Amniotic stem cell (primary cell): ENCODE measurements around the gene TMEM63C.

Experiments used
- DNase-seq: peaks from one replicate; lab custom pipeline; 2025; lab: John Stamatoyannopoulos, UW

The TMEM63C gene

DNA sequence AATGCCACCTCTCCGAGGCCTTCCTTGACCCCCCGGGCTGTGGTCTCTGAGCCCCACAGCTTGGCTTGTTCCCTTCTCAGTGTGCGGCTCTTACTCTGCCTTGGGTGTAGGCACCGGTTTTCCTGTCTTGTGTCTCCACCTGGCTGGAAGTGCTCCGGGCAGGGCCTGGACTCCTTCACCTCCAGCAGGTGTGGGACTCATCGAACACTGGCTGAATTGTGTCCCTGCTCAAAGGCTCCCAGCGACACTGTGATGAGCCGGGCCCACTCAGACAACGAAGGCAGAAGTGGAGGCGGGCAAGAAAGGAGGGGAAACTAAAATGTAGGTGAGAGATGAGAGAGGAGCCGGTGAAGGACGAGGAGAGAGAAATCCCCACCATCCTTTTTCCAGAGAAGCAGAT, 18.0 kb downstream of the TMEM63C start:
- no peak for DNase-seq

DNA sequence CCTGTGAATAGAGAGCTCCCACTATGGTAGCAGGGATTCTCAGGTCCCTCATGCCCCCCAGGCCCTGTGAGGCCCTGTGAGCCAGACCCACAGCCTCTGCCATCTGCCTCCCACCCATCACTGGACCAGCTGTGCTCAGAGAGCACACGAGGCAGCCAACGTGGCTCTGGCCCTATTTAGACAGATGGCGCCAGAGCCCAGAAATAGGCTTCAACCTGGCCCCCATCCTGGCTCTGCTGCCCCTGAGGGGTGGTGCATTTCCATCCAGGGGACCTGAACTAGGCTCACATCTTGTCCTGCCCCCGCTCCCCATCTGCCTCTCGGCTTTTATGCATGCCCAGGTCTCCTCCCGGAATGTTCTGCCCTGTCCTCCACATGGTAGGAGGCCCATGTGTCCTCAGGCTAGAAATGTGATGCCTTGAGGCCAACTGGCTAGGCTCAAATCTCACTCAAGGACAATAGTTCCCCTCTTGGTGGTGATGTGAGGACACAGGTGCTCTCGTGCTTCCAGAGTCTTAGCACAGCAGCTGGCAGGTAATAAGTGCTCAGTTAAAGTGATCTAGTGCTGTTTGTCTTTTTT, 18.9 kb downstream of the TMEM63C start:
- no peak for DNase-seq

DNA sequence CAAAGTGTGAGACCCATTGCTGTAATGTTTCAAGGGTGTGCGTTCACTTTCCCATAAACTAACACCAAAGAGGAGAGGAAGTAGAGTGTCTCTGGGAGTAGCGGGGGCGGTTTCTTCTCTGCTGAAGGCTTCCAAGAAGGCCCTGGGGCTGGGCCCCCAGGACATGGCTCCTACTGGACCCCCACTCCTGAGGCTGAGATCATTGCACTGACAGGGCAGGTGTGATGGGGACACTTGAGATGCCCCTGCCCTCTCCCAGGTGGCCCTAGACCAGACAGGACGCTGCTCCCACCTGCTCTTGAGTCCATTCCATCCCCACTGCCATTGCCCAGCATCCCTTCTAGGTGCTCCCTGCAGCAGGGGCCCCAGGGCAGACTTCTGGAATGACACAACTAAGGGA, 20.1 kb downstream of the TMEM63C start:
- no peak for DNase-seq

DNA sequence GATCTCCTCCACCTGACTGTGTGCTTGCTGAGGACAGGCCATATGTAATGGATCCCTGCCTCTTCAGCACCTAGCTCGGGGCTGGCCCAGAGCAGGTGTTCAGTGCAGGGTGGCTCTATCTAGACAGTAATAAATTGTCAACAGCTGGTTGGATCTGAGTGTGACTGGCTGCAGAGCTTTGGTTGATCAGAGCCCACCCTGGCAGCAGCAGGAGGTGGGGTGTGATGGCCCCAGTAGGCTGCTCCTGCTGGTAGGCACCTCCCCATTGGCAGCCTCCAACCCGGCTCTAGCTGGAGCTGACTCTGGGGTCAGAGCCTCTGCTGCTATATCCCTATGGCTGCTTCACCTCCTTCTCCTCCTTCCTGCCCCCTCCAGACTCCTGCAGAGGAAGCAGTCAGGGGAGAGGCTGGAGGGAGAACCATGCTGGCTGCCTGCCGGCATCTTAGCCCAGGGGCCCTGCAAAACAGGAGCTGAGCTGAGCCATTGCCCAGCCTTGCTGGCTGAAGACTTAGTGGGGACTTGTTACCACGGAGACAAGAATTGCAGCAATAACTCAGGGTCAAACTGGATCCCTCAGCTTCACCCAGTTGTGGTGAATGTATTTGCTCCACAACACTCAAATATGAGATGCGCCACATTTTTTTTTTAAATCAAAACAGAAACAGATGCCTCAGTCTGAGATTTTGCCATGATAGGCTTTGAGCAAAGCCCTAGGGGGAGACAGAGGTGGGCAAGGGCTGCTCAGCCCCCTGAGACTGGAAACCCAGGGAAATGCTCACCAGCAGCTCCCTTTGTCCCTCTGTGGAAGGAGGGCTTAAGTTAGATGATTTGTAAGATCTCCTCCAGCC, 22.2 kb downstream of the TMEM63C start:
- DNase-seq = no peak

DNA sequence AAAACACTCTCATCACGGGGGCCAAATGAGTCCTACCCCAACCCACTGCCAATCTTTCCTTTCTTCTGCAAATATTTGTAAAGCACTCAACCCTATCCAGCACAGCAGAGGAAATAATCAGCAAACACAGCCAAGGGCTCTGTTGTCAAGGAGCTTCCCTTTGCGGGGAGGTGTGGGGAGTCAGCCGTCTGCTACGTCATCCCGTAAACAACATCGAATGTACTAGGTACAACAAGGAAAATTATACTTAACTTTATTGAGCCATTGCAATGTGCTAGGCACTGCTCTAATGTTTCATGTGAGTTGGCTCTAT, 22.8 kb downstream of the TMEM63C start:
- no peak for DNase-seq

DNA sequence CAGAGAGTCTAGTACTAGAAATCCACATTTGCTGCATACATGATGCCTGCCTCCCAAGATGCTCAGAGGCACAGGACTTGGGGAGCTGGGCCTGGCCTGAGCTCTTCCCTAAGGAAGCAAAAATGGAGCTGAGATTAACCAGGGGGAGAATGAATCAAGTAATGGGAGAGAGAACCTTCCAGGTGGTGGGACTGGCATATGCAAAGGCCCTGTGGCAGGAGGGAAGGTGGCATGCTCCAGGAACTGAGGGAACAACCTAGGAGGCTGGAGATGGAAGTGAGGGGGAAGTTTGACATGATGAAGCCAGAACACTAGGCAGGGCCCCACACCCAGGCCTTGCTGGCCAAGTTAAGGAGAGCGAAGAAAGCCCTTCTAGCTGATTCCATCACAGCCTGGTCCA, 23.3 kb downstream of the TMEM63C start:
- DNase-seq = no peak

DNA sequence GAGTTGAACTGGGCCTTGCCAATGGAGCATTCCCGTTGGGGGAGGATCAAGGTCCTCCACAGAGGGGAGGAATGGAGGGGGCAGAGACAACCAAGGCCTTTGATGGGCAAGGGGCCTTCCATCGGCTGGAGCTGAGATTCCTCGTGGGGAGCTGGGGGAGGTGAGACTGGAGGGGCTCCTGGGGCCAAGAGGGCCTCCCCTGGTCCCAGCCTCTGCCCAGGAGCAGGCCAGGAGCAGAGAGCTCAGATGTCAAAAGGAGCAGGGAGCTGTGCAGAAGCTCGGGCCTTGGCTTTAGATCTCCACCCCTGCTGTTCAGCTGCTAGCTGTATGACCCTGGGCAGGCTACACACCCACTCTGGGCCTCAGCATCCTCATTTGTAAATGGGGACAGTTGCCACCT, 24.0 kb downstream of the TMEM63C start:
- no peak for DNase-seq

DNA sequence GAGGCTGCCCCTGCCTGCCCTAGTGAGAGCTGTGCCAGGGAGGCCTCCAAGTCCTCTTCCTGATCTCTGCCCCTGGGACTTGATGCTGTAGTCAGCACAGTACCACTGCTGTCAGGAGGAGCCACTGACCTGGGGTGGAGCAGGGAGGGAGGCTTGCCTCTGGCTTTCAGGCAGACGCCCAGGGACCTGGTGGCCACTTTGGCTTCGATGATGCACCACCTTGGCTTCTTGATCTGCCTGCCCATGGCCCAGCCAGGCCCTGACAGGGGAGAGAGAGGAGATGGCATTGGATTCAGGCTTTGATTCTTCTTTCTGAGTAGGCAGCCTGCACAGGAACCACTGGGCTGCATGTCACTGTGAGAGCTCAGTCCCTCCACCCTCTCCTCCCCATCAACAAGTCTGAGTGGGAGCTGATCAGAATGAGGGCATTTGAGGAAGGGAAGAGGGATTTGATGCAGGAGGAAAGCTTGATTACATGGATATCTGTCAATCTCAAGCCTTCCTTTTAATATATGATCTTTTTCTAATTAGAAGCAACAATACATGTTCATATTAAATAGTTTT, 24.7 kb downstream of the TMEM63C start:
- DNase-seq = no peak

DNA sequence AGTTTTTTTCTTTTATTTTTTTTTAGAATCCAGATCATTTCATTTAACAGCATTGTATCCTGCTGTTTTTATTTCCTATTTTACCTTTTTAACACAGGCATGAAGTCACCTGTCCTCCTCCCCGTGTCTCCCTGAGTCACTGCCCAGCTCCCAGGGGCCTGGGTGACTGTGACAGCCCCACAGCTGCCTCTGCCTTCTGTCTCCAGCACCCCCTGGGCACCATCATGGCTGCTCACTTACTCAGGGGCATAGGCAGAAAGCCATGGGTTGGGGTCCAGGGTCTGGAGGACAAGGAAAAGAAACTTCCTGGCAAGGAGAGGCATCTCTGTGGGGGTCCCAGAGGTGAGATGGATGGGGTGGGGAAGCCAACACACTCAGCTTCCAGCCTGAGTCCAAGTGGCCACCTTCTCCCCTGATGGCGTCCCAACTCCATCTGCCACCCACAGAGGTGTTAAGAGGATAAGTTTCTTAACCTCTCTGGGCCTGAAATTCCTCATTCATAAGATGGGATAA, 25.3 kb downstream of the TMEM63C start:
- no peak for DNase-seq

DNA sequence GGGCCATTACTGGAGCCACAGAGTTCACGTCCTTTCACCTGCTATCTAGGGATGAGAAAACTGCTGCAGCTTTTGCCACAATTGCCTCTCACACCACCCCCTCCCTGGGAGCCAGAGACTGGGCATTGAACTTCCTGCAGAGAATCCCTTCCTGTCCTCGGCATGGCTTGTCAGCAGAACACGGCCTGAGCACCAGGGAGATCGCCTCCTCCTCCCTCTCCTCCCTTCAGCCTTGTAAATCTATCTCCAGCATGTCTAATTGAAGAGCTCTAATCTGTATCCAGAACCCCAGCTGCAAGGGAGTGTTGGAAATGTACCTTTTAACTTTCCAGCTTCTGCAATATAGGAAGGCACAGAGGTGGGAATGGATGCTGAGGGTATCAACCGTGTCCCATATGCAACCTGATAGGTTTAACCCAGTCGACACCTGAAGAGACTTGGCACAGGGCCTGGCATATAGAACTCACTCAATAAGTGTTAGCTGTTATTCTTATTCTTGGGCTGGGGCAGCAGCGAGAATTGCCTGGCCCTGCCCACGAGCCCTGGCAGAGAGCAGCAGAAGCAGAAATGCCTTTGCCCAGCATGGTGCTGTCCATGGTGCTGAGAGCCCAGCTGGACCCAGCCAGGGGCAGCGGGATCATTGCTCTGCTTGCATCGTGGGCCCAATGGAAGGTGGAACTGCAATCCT, 26.8 kb downstream of the TMEM63C start:
- no peak for DNase-seq

DNA sequence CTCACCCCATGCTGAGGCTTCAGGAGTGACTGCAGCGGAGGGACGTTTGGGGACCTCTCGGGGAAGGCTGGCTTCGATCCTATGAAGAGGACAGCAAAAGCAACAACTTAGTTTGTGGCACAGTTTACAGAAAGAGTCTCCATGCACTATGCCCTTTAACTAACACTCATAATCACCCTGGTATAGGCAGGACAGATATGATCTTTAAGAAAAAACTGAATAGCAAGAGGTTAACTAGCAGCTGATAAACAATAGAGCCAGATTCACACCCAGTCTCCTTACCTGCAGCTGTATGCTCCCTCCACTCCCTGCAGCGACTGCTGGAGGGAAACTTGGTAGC, 27.4 kb downstream of the TMEM63C start:
- DNase-seq = no peak

DNA sequence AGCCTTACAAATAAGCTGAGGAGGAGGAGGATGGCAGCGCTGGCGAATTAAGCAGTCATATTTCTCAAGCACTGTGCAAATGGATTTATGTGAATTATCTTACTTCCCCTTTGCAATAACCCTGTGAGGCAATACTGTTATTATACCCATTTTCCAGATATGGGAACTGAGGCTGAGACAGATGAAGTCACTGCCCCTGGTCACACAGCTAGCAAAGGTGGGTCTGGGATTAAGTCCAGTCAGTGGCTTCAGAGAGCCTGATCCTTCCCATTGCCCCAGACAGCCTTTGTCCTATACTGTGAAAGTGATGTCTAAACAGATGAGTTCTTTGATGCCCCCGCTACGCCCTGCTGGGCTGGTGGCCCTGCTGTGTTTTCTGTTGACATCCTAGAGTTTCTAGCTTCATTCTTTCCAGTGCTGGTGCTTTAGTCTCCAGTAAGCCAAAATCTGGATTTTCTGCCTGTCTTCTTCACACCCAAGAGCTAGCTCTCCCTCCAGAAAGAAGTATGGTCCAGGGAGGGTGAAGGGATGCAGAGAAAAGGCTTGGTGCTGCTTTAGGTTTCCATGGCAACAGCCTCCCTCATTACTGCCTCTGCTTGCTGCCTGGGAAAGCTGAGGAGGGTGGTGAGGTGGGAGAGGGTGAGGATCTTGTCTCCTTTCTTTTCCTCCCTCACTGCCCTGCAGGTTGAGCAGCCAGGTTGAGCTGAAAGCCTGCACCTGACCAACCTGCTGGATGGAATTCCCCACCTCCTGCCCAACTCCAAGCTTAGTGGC, 30.7 kb downstream of the TMEM63C start:
- no peak for DNase-seq

DNA sequence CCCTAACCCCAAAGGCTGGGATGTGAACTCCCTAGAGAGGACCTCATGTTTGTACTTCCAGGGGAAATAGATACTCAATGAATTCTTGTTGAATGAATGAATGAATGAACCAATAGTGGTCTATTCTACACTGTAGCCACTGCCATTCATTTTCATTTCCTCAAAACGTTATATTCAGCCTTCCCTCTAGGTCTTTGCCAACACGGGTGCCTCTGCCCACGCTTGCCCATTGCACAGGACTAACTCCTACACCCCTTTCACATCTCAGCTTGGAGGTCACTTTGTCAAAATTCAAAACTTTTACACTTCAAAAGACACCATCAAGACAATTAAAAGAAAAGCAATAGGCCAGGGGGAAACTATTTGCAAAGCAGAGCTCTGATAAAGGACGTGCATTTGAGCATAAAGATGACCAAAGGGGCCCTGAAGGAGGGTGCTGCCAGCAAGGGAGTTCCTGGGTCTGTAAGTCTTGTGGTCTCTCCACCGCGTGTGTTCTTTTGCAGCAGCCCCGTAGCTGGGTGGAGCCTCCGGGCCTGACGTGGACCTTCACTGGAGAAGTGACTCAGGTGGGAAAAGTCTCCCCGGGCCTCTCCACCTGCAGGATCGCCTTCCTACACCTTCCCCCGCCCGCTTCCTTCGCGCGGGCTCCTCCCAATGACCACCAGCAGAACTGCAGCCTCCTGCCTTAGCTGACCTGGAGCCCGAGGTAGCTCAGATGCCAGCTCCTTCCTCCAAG, 31.5 kb downstream of the TMEM63C start:
- DNase-seq = no peak

DNA sequence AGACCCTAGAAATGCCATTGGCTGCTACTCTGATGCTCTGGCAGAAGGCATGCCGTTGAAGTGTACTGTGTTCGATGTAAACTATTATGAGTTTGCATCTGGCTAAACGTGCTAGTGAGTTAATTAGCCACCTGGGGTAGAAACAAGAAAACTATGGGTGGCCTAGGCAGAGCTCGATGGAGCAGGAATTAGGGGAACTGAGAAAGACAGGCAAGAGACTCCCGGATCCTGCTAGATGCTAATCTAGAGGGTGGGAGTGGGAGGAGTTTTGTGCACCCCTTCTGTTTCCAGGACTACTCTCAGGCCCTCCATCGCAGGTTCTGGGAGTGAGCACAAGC, 32.0 kb downstream of the TMEM63C start:
- DNase-seq = no peak

DNA sequence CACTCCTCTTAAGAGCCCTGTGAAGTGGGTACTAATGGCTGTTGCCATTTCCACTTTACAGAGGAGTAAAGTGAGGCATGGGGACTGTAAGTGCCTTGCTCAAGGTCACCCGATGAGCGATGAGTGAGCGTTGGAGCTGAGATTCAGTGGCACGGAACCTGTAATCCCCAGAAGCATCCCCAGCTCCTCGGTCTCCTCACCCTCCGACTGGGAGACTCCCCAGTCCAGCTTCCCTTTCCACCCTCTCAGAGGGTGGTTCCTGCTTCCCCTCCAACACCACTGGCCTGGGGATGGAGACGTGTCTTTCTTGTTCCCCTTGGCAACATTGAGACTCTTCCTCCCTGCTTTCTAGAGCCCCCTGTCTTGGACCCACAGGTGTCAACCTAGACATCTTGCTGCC, 32.6 kb downstream of the TMEM63C start:
- no peak for DNase-seq

DNA sequence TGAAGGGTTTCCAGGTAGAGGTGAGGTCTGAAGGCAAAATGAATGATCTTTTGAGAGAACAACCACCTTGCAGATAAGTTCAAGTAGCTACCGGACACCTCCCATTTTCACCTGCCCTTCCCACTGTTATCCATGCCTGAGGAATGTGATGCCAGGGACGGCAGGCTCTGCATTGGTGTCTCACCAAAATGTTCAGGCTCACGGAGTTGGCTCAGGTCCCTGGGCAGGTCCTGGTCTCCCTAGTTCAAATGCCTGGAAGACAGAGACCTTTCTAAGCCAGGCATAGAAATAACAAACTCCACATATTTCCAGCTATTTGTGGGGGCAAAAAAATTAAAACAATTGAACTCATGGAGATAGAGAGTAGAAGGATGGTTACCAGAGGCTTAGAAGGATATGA, 36.0 kb downstream of the TMEM63C start:
- no peak for DNase-seq

DNA sequence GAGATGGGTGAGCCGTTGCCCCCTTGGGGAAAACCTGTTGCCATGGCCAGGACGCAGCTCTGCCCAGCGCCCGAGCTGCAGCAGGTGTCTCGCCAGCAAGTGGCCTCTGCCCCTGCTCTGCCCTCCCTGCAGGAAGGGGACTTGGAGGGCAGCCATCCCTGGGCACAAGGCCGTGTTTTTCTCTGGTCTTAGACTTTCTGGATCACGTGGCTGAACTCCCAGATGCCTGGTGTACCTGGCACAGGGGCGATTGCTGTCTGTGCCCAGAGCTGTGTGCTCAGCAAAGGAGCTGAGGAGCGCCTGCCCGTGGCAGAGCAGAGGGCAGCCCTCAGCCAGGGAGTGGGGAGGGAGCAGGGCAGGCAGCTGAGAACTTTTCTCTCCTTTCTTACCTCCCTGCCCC, 38.0 kb downstream of the TMEM63C start:
- DNase-seq = no peak

DNA sequence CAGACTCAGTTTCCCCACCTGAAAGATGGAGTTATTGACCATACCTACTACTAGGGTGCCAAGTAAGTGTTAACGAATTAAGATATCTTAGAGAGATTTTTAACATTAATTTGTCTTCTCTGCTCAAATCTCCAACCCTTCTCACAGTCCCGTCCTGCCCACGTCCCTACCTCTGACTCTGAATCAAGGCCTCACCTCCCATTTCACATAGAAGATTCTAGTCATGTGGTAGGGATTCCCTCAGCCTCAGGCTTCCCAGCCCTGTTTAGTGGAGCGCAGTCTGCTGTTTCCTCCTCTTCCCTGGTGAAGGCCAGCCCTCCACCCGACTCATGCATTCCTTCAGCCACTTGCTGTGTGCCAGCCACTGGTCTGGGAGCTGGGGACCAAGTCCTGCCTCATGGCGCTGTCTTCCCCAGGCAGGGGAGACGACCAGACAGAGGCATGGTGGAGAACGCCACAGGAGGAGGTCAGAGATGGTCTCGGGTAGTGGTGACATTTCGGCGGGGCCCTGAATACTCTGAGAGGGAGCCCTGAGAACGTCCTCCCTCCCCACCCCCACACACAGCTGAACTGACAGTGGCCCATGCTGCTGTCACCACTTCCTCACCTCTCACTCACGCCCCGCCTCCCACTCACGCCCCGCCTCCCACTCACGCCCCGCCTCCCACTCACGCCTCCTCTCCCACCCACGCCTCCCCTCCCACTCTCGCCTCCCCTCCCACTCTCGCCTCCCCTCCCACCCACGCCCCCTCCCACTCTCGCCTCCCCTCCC, 38.8 kb downstream of the TMEM63C start:
- no peak for DNase-seq

DNA sequence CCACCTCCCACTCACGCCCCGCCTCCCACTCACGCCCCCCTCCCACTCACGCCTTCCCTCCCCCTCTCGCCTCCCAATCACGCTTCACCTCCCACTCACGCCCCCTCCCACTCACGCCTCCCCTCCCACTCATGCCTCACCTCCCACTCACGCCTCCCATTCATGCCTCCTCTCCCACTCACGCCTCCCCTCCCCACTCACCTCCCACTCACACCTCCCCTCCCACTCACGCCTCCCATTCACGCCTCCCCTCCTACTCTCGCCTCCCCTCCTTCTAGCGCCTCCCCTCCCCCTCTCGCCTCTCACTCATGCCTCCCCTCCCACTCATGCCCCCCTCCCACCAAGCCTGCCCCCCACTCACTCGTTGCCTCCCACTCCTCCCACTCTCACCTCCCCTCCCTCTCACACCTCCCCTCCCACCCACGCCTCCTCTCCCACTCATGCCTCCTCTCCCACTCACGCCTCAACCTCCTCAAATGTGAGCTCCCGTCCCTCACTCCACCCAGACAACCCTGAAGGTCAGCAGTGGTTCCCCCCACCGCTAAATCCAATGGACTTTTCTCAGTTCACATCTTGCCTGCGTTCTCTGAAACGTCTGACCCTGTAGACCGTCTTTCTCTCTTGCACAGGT, 39.8 kb downstream of the TMEM63C start:
- no peak for DNase-seq

DNA sequence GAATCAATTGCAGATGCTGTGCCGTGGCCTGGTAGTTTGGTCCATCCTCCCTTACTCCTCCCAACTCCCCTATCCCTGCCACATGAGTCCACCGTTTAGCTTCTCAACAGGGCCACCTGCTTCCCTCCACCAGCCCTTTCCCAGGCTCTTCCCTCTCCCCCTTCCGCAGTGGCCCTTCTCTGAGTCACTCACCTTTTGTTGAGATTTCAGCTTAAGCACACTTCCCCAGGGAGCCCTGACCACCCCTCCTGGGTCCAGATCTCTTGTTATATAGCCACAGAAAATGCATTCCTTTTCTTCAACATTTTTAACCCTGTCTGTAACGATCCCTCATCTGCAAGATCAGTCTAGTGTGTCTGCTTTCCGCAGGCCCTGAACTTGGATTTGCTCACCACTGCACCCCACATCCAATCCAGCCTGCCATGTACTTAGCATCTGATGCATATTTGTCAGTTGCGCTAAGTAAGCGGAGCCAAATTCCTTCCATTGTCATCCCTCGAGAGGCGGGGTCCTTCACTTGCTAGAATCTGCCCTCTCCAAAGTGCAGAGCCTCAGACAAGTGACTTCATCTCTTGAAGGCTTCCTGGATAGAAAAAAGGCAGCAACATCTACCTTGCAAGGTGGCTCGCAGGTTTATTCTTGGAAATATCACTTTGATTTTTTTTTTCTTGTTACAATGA, 41.1 kb downstream of the TMEM63C start:
- DNase-seq = no peak
